GM12878 (cell line): ENCODE results near the gene INPP5D. TPM values are rescaled to one million over a fixed set of nuclear protein-coding genes. Genes with fewer than 3 reads are reported as not detected.

Experiments
- ATAC-seq: fragments of 200-7000 bp; cut with Tn5 transposase; 3 replicates; pipeline ENCODE4 v1.9.1; 2020; ENCODE audit warnings: mild to moderate bottlenecking, moderate library complexity
- BruUV-seq: library from RNA; stranded (reverse); fragments of 400-500 nt; replicated peaks from 2 replicates; lab custom pipeline; 2021; lab: Mats Ljungman, UMichigan
- CTCF ChIA-PET: fragments of 300-600 bp; sonication (Branson Sonifier 250); formaldehyde crosslinking; extraction: SDS; loops from one replicate; lab custom pipeline; 2021; ENCODE audit warnings: inconsistent platforms; lab: Yijun Ruan, JAX
- POLR2A ChIA-PET: fragments of 350-600 bp; formaldehyde crosslinking; extraction: SDS; loops from one replicate; lab custom pipeline; 2021; ENCODE audit warnings: inconsistent platforms; lab: Charles Lee
- RAD21 ChIA-PET: fragments of 300-600 bp; sonication (Branson Sonifier 250); formaldehyde crosslinking; loops from one replicate; lab custom pipeline; 2023; ENCODE audit warnings: antibody characterized with exemption; ENCODE audit not compliant: unreplicated experiment; lab: Charles Lee
- SMC1A ChIA-PET: fragments of 300-600 bp; sonication (Branson Sonifier 250); formaldehyde crosslinking; loops from one replicate; lab custom pipeline; 2023; ENCODE audit not compliant: unreplicated experiment, uncharacterized antibody; lab: Charles Lee
- DNase-seq: peaks from one replicate; pipeline ENCODE4 v3.0.0-alpha.2; 2011; ENCODE audit warnings: low read depth, low spot score
- FAIRE-seq: peaks from 3 replicates; lab custom pipeline; 2011; peaks lifted over from hg19 to GRCh38; lab: Jason Lieb, UNC
- H2AFZ ChIP-seq: 2 replicates; pipeline ENCODE4 v1.6.0; 2011; ENCODE audit warnings: low read depth, low read length, control low read depth; ENCODE audit not compliant: control insufficient read depth
- H3K27ac ChIP-seq: 2 replicates; pipeline ENCODE4 v1.5.1; 2011; ENCODE audit warnings: control low read depth; ENCODE audit not compliant: control insufficient read depth, insufficient read depth
- H3K27me3 ChIP-seq, 2 experiments: replicated peaks in 1 of 2; 2 replicates each; pipeline versions ENCODE4 v1.6.0 to v1.6.1; 2011; ENCODE audit warnings: low read length in 1 of 2; ENCODE audit not compliant: control insufficient read depth in 2 of 2, insufficient read depth in 2 of 2
- H3K36me3 ChIP-seq, 2 experiments: 2 replicates each; pipeline ENCODE4 v1.5.1; 2011; ENCODE audit warnings: low read length in 1 of 2; ENCODE audit not compliant: control insufficient read depth in 2 of 2, insufficient read depth in 2 of 2
- H3K4me1 ChIP-seq: 2 replicates; pipeline ENCODE4 v1.6.1; 2011; ENCODE audit warnings: mild to moderate bottlenecking, low read length, moderate library complexity, mixed read lengths; ENCODE audit not compliant: control insufficient read depth, insufficient read depth
- H3K4me2 ChIP-seq: 2 replicates; pipeline ENCODE4 v1.6.0; 2011; ENCODE audit warnings: control low read depth; ENCODE audit not compliant: control insufficient read depth, insufficient read depth
- H3K4me3 ChIP-seq: fragments of 200-600 bp; sonication (generic); 2 replicates; pipeline ENCODE4 v1.5.1; 2016
- H3K79me2 ChIP-seq: 2 replicates; pipeline ENCODE4 v1.6.0; 2011; ENCODE audit warnings: low read length; ENCODE audit not compliant: control insufficient read depth, insufficient read depth
- H3K9ac ChIP-seq: 2 replicates; pipeline ENCODE4 v1.8.0; 2011; ENCODE audit warnings: low read length, control low read depth, mixed read lengths; ENCODE audit not compliant: control insufficient read depth, insufficient read depth
- H3K9me3 ChIP-seq: replicated peaks from 3 replicates; pipeline ENCODE4 v1.5.1; 2011; ENCODE audit warnings: mild to moderate bottlenecking, low read length; ENCODE audit not compliant: control insufficient read depth, insufficient read depth
- H4K20me1 ChIP-seq: 2 replicates; pipeline ENCODE4 v1.6.0; 2011; ENCODE audit not compliant: control insufficient read depth, insufficient read depth
- BCL3 ChIP-seq: IDR thresholded peaks from 2 replicates; pipeline ENCODE4 v1.6.1; 2011; ENCODE audit warnings: borderline replicate concordance, low read depth, mild to moderate bottlenecking, moderate library complexity, low read length; ENCODE audit not compliant: insufficient read depth, poor library complexity, severe bottlenecking
- BMI1 ChIP-seq: fragments of 450-650 bp; IDR thresholded peaks from 2 replicates; pipeline ENCODE4 v1.6.1; 2016; ENCODE audit warnings: mild to moderate bottlenecking, moderate library complexity, borderline replicate concordance
- BRCA1 ChIP-seq: IDR thresholded peaks from 2 replicates; pipeline ENCODE4 v1.6.1; 2011; ENCODE audit warnings: low read depth, low read length, improper control_type of control experiment
- CHD4 ChIP-seq: fragments of 200-600 bp; sonication (generic); IDR thresholded peaks from 2 replicates; pipeline ENCODE4 v1.6.1; 2016; ENCODE audit warnings: mild to moderate bottlenecking
- CTCF ChIP-seq, 3 experiments: IDR thresholded peaks in 2 of 3; conservative IDR thresholded peaks in 1 of 3; 2 replicates each; pipeline ENCODE4 v1.5.1; 2011; ENCODE audit warnings: low read depth in 3 of 3, low read length in 3 of 3, mild to moderate bottlenecking in 3 of 3, control low read depth in 2 of 3, moderate library complexity in 2 of 3, inconsistent platforms in 1 of 3, mixed read lengths in 1 of 3; ENCODE audit not compliant: control insufficient read depth in 2 of 3, insufficient read depth in 1 of 3; ENCODE audit errors: extremely low read depth in 1 of 3
- GATAD2B ChIP-seq: fragments of 450-650 bp; conservative IDR thresholded peaks from 2 replicates; pipeline ENCODE4 v1.6.1; 2017; ENCODE audit warnings: low read depth, mild to moderate bottlenecking, moderate library complexity
- IKZF1 ChIP-seq: fragments of 450-650 bp; conservative IDR thresholded peaks from 2 replicates; pipeline ENCODE4 v1.6.1; 2017; ENCODE audit warnings: antibody characterized with exemption, mild to moderate bottlenecking
- SMAD1 ChIP-seq: fragments of 450-650 bp; IDR thresholded peaks from 2 replicates; pipeline ENCODE4 v1.6.1; 2018; ENCODE audit warnings: mild to moderate bottlenecking, low read depth; ENCODE audit not compliant: partially characterized antibody
- ZNF274 ChIP-seq: IDR thresholded peaks from one replicate; pipeline ENCODE4 v1.8.0; 2011; ENCODE audit not compliant: insufficient read length, insufficient read depth
- WGBS: methylation state at CpG from one replicate; pipeline ENCODE4 v1.1.6; 2016; ENCODE audit warnings: low lambda C conversion rate; ENCODE audit not compliant: insufficient replicate concordance, insufficient coverage; ENCODE audit errors: missing lambda C conversion rate; 5-methylcytosine and 5-hydroxymethylcytosine counted together
- in situ Hi-C: fragments of 300-500 bp; cut with MboI; formaldehyde crosslinking; loops from 9 replicates; pipeline ENCODE4 v1.14.3; 2018; ENCODE audit warnings: mixed read lengths
- intact Hi-C: fragments of 100-400 bp; cut with micrococcal nuclease; formaldehyde crosslinking; loops from one replicate; pipeline ENCODE4 v1.14.2; 2022; ENCODE audit not compliant: unreplicated experiment
- polyA plus RNA-seq, 11 experiments: library from polyadenylated mRNA; depleted of rRNA in 4 of 11; unstranded in 6 of 11; stranded (reverse) in 5 of 11; fragments of >200 nt; fragmentation: Nextera tagmentation in 4 of 11; fragmentation: Illumina TruSeq in 1 of 11; extraction: Ambion mirVana in 4 of 11; extraction: Trizol in 1 of 11; gene quantifications; 1 replicate in 1 of 11; 2 replicates in 10 of 11; pipeline versions ENCODE4 v1.2.1 to v1.2.3, GENCODE V29; 2011 to 2016; ENCODE audit warnings: inconsistent platforms in 2 of 11, missing spikeins in 2 of 11, low read depth in 1 of 11
- total RNA-seq, 4 experiments: library from RNA; depleted of rRNA in 3 of 4; stranded (reverse); fragments of >200 nt in 3 of 4; fragmentation: Illumina TruSeq in 1 of 4; extraction: Trizol in 1 of 4; gene quantifications; 2 replicates each; pipeline versions ENCODE4 v1.2.1 to v1.2.3, GENCODE V29; 2013 to 2021

INPP5D gene
- total and polyA plus RNA-seq, 10 of the 15 experiments (the other 5 are each of a cell fraction or from before 2014, with no cell fraction given) = 11.8 to 139 (median 88.8) TPM

GRCh38 chr2:233096006-233096405 is 35.9 kb downstream of the INPP5D start:
- Histone ChIP-seq H4K20me1 (no peaks in the 10 kb centered on the region), H3K4me2 (no peak overlapping the region), H3K79me2 (peaks cover 88% of the 10 kb centered on the region), H3K4me3 (no peak overlapping the region), H3K27ac (no peak overlapping the region), H3K27me3 (no peaks in the 10 kb centered on the region), H3K9ac (no peak overlapping the region), H3K36me3 (peaks cover 12 to 36% of the 10 kb centered on the region in 2 experiments), H3K4me1 (peaks cover 70% of the 10 kb centered on the region), H2AFZ (no peak overlapping the region), H3K9me3 (no peaks in the 10 kb centered on the region; the same call in 2 of the 3 replicates)
- in situ Hi-C loops (no loop called here), intact Hi-C loops (no loop called here)
- FAIRE-seq (no peak), ATAC-seq (no peak), DNase-seq (no peak)
- RAD21 ChIA-PET = interaction anchor here (2.5 to 15.2 kb wide), 2 partner anchors 10 to 33 kb away, joined by 6 to 160 read pairs; partner anchors contain the start of gene INPP5D
- TF ChIP-seq BMI1 = no peak
- TF ChIP-seq BCL3 = no peak
- TF ChIP-seq BRCA1 = no peak
- POLR2A ChIA-PET = interaction anchor here (1.2 kb wide), 1 partner anchor 12 kb away, joined by 4 read pairs; no protein-coding TSS in a partner anchor
- WGBS = 98% methylated on average over 6 of the region's 6 CpGs
- CTCF ChIA-PET = interaction anchor here (1.7 kb wide), 1 partner anchor 35 kb away, joined by 3 read pairs; no protein-coding TSS in a partner anchor
- BruUV-seq = no TSS peak
- SMC1A ChIA-PET = interaction anchor here (1.0 to 12.4 kb wide), 4 partner anchors 13 to 47 kb away, joined by 4 to 328 read pairs (median 4); no protein-coding TSS in a partner anchor

GRCh38 chr2:233098618-233099017 is 38.5 kb downstream of the INPP5D start:
- no peak for ATAC-seq
- TF ChIP-seq GATAD2B = no peak
- TF ChIP-seq ZNF274 = no peak
- TF ChIP-seq SMAD1 = no peak
- TF ChIP-seq CHD4 = no peak
- peak in 2 of 3 experiments; percentile 21 to 22; a peak in 2 of 6 replicates for TF ChIP-seq CTCF (IDR thresholded peaks at IDR 0.05 in 2 of 3, conservative IDR thresholded peaks at IDR 0.05 in 1 of 3; ENCODE audit: control insufficient read depth in 2 of 3, extremely low read depth in 1 of 3, insufficient read depth in 1 of 3, low read depth in 3 of 3, low read length in 3 of 3)
- no peak for TF ChIP-seq IKZF1

More at GRCh38 chr2:233098618-233099017, 38.5 kb downstream of the INPP5D start:
- H4K20me1 ChIP-seq = no peaks in the 10 kb centered on the region
- 98% methylated on average over 11 of the region's 11 CpGs for WGBS
- in situ Hi-C loops = no loop called here
- FAIRE-seq (no peak), DNase-seq (no peak)
- SMC1A ChIA-PET = interaction anchor here (1.6 to 12.4 kb wide), 4 partner anchors 15 to 37 kb away, joined by 4 to 328 read pairs (median 36); partner anchors contain the start of gene INPP5D
- H3K36me3 ChIP-seq = peaks cover 9 to 36% of the 10 kb centered on the region in 2 experiments; a peak in 3 of 4 replicates
- H3K79me2 ChIP-seq = peaks cover 82% of the 10 kb centered on the region
- CTCF ChIA-PET = interaction anchor here (0.7 to 4.4 kb wide), 5 partner anchors 10 to 142 kb away, joined by 3 to 34 read pairs (median 10); partner anchors contain the start of gene INPP5D
- no peak overlapping the region for H3K4me3 ChIP-seq
- POLR2A ChIA-PET = interaction anchor here (0.8 to 6.6 kb wide), 3 partner anchors 28 to 87 kb away, joined by 3 to 70 read pairs (median 8); partner anchors contain the start of gene INPP5D
- BruUV-seq = no TSS peak
- intact Hi-C loops = no loop called here
- peak overlapping the region; percentile 75 for H3K4me2 ChIP-seq
- peak overlapping the region; percentile 99 for H3K27ac ChIP-seq
- no peaks in the 10 kb centered on the region for H3K27me3 ChIP-seq
- H3K4me1 ChIP-seq = peaks cover 55% of the 10 kb centered on the region
- H3K9ac ChIP-seq = no peak overlapping the region
- H3K9me3 ChIP-seq = no peaks in the 10 kb centered on the region; the same call in 2 of the 3 replicates
- no peak overlapping the region for H2AFZ ChIP-seq
- RAD21 ChIA-PET = interaction anchor here (2.2 to 15.2 kb wide), 5 partner anchors 10 to 36 kb away, joined by 7 to 163 read pairs (median 16); partner anchors contain the start of gene INPP5D
